ENCODE measurements around the gene ASB14.
A peak's percentile ranks its signal among the peaks of the same experiment; 100 is the strongest.

The ASB14 gene

GRCh38 chr3:57281715-57282114, 10.8 kb downstream of the ASB14 start:
- Mint-ChIP-seq H3K27ac (no peak overlapping the region), H3K4me3 (no peak overlapping the region), H3K4me1 (ENCODE audit: low read depth) (no peaks in the 10 kb centered on the region), H3K27me3 (peaks cover 3% of the 10 kb centered on the region), H3K36me3 (ENCODE audit: low read depth) (peaks cover 4% of the 10 kb centered on the region), H3K9me3 (peaks cover 4% of the 10 kb centered on the region)

GRCh38 chr3:57279685-57280084, 12.8 kb downstream of the ASB14 start:
- no peak overlapping the region for H3K27ac Mint-ChIP-seq
- H3K9me3 Mint-ChIP-seq: peaks cover 4% of the 10 kb centered on the region
- H3K4me3 Mint-ChIP-seq: no peak overlapping the region
- H3K36me3 Mint-ChIP-seq (ENCODE audit: low read depth): peaks cover 4% of the 10 kb centered on the region
- H3K4me1 Mint-ChIP-seq (ENCODE audit: low read depth): no peaks in the 10 kb centered on the region
- no peaks in the 10 kb centered on the region for H3K27me3 Mint-ChIP-seq

- Mint-ChIP-seq H3K4me3 (no peak overlapping the region), H3K27ac (no peak overlapping the region), H3K36me3 (ENCODE audit: low read depth) (peaks cover 9% of the 10 kb centered on the region), H3K9me3 (peaks cover 4% of the 10 kb centered on the region), H3K4me1 (ENCODE audit: low read depth) (no peaks in the 10 kb centered on the region), H3K27me3 (no peaks in the 10 kb centered on the region)
These were observed 14.2 kb downstream of the ASB14 start for GRCh38 chr3:57278237-57278636.

- Mint-ChIP-seq H3K36me3 (ENCODE audit: low read depth) (peaks cover 23% of the 10 kb centered on the region), H3K4me1 (ENCODE audit: low read depth) (no peaks in the 10 kb centered on the region)
These were observed 17.1 kb downstream of the ASB14 start for GRCh38 chr3:57275393-57275792.

GRCh38 chr3:57274845-57275244, 17.6 kb downstream of the ASB14 start:
- H3K27me3 Mint-ChIP-seq: no peaks in the 10 kb centered on the region
- no peak overlapping the region for H3K4me3 Mint-ChIP-seq
- H3K9me3 Mint-ChIP-seq: no peaks in the 10 kb centered on the region
- H3K4me1 Mint-ChIP-seq (ENCODE audit: low read depth): no peaks in the 10 kb centered on the region
- H3K36me3 Mint-ChIP-seq (ENCODE audit: low read depth): peaks cover 26% of the 10 kb centered on the region
- H3K27ac Mint-ChIP-seq: no peak overlapping the region

More at GRCh38 chr3:57275393-57275792, 17.1 kb downstream of the ASB14 start:
- H3K4me3 Mint-ChIP-seq: no peak overlapping the region
- no peaks in the 10 kb centered on the region for H3K27me3 Mint-ChIP-seq
- peaks cover 2% of the 10 kb centered on the region for H3K9me3 Mint-ChIP-seq
- no peak overlapping the region for H3K27ac Mint-ChIP-seq

- Mint-ChIP-seq H3K27me3 (no peaks in the 10 kb centered on the region), H3K27ac (no peak overlapping the region), H3K4me3 (no peak overlapping the region), H3K4me1 (ENCODE audit: low read depth) (no peaks in the 10 kb centered on the region), H3K36me3 (ENCODE audit: low read depth) (peaks cover 82% of the 10 kb centered on the region), H3K9me3 (peaks cover 10% of the 10 kb centered on the region)
These were observed 24.1 kb downstream of the ASB14 start for GRCh38 chr3:57268416-57268815.

GRCh38 chr3:57261929-57262328, 30.6 kb downstream of the ASB14 start:
- H3K9me3 Mint-ChIP-seq: peaks cover 16% of the 10 kb centered on the region

GRCh38 chr3:57261119-57261518, 31.4 kb downstream of the ASB14 start:
- no peak overlapping the region for H3K4me3 Mint-ChIP-seq
- peaks cover 81% of the 10 kb centered on the region for H3K36me3 Mint-ChIP-seq (ENCODE audit: low read depth)
- H3K4me1 Mint-ChIP-seq (ENCODE audit: low read depth): no peaks in the 10 kb centered on the region
- no peak overlapping the region for H3K27ac Mint-ChIP-seq
- H3K9me3 Mint-ChIP-seq: peaks cover 16% of the 10 kb centered on the region
- H3K27me3 Mint-ChIP-seq: no peaks in the 10 kb centered on the region

More at GRCh38 chr3:57261929-57262328, 30.6 kb downstream of the ASB14 start:
- Mint-ChIP-seq H3K4me3 (no peak overlapping the region), H3K36me3 (ENCODE audit: low read depth) (peaks cover 88% of the 10 kb centered on the region), H3K4me1 (ENCODE audit: low read depth) (no peaks in the 10 kb centered on the region), H3K27me3 (no peaks in the 10 kb centered on the region), H3K27ac (no peak overlapping the region)

GRCh38 chr3:57257678-57258077, 34.8 kb downstream of the ASB14 start:
- no peaks in the 10 kb centered on the region for H3K4me1 Mint-ChIP-seq (ENCODE audit: low read depth)
- H3K27me3 Mint-ChIP-seq: no peaks in the 10 kb centered on the region
- peaks cover 3% of the 10 kb centered on the region for H3K9me3 Mint-ChIP-seq
- H3K27ac Mint-ChIP-seq: no peak overlapping the region
- H3K4me3 Mint-ChIP-seq: no peak overlapping the region
- peaks cover 63% of the 10 kb centered on the region for H3K36me3 Mint-ChIP-seq (ENCODE audit: low read depth)

- H3K4me1 Mint-ChIP-seq (ENCODE audit: low read depth): no peaks in the 10 kb centered on the region
- H3K9me3 Mint-ChIP-seq: no peaks in the 10 kb centered on the region
- no peaks in the 10 kb centered on the region for H3K27me3 Mint-ChIP-seq
- H3K27ac Mint-ChIP-seq: no peak overlapping the region
- peaks cover 63% of the 10 kb centered on the region for H3K36me3 Mint-ChIP-seq (ENCODE audit: low read depth)
- H3K4me3 Mint-ChIP-seq: no peak overlapping the region
These were observed 35.6 kb downstream of the ASB14 start for GRCh38 chr3:57256844-57257243.

- peaks cover 46% of the 10 kb centered on the region for H3K36me3 Mint-ChIP-seq (ENCODE audit: low read depth)
- no peaks in the 10 kb centered on the region for H3K4me1 Mint-ChIP-seq (ENCODE audit: low read depth)
- H3K4me3 Mint-ChIP-seq: no peak overlapping the region
- no peak overlapping the region for H3K27ac Mint-ChIP-seq
- H3K27me3 Mint-ChIP-seq: no peaks in the 10 kb centered on the region
- no peaks in the 10 kb centered on the region for H3K9me3 Mint-ChIP-seq
These were observed 40.1 kb downstream of the ASB14 start for GRCh38 chr3:57252404-57252803.

GRCh38 chr3:57244946-57245345, 47.5 kb downstream of the ASB14 start:
- no peaks in the 10 kb centered on the region for H3K4me1 Mint-ChIP-seq (ENCODE audit: low read depth)
- no peaks in the 10 kb centered on the region for H3K27me3 Mint-ChIP-seq
- peaks cover 72% of the 10 kb centered on the region for H3K36me3 Mint-ChIP-seq (ENCODE audit: low read depth)
- H3K4me3 Mint-ChIP-seq: no peak overlapping the region
- no peaks in the 10 kb centered on the region for H3K9me3 Mint-ChIP-seq
- no peak overlapping the region for H3K27ac Mint-ChIP-seq

GRCh38 chr3:57234613-57235575, 57.6 kb downstream of the ASB14 start:
- H3K27ac Mint-ChIP-seq: no peak overlapping the region
- H3K36me3 Mint-ChIP-seq (ENCODE audit: low read depth): peaks cover 32% of the 10 kb centered on the region
- peaks cover 3% of the 10 kb centered on the region for H3K9me3 Mint-ChIP-seq
- H3K4me1 Mint-ChIP-seq (ENCODE audit: low read depth): peaks cover 24% of the 10 kb centered on the region
- H3K27me3 Mint-ChIP-seq: no peaks in the 10 kb centered on the region
- no peak overlapping the region for H3K4me3 Mint-ChIP-seq

- H3K27ac Mint-ChIP-seq: no peak overlapping the region
- peaks cover 2% of the 10 kb centered on the region for H3K9me3 Mint-ChIP-seq
- H3K36me3 Mint-ChIP-seq (ENCODE audit: low read depth): peaks cover 21% of the 10 kb centered on the region
- H3K4me3 Mint-ChIP-seq: no peak overlapping the region
- H3K27me3 Mint-ChIP-seq: no peaks in the 10 kb centered on the region
- H3K4me1 Mint-ChIP-seq (ENCODE audit: low read depth): peaks cover 34% of the 10 kb centered on the region
These were observed 58.7 kb downstream of the ASB14 start for GRCh38 chr3:57233799-57234198.

- H3K27ac Mint-ChIP-seq: no peak overlapping the region
- no peaks in the 10 kb centered on the region for H3K9me3 Mint-ChIP-seq
- H3K27me3 Mint-ChIP-seq: no peaks in the 10 kb centered on the region
- H3K4me1 Mint-ChIP-seq (ENCODE audit: low read depth): peaks cover 40% of the 10 kb centered on the region
- H3K36me3 Mint-ChIP-seq (ENCODE audit: low read depth): no peaks in the 10 kb centered on the region
- peak overlapping the region; percentile 30 for H3K4me3 Mint-ChIP-seq
These were observed 62.5 kb downstream of the ASB14 start for GRCh38 chr3:57230006-57230405.
